OCI-LY3 (cell line): ENCODE measurements around the gene PASD1.

Source experiments
- H2AFZ ChIP-seq: fragments of 200-600, 300-600 bp; shearing (Covaris generic); 2 replicates; pipeline ENCODE4 v1.6.0; 2014; ENCODE audit warnings: antibody characterized with exemption, low read depth, low read length
- H3K27ac ChIP-seq: fragments of 200-600, 300-600 bp; sonication (generic); 2 replicates; pipeline ENCODE4 v1.5.1; 2014; ENCODE audit warnings: mild to moderate bottlenecking, low read length, moderate library complexity, mixed read lengths
- H3K27me3 ChIP-seq: fragments of 200-600, 300-600 bp; sonication (generic); 2 replicates; pipeline ENCODE4 v1.6.1; 2014; ENCODE audit warnings: low read depth, low read length, mixed read lengths
- H3K36me3 ChIP-seq: fragments of 200-600, 300-600 bp; sonication (generic); replicated peaks from 2 replicates; pipeline ENCODE3; 2014; ENCODE audit warnings: low read depth, low read length, mixed read lengths
- H3K4me1 ChIP-seq: fragments of 300-600, 200-600 bp; sonication (generic); 2 replicates; pipeline ENCODE4 v1.6.1; 2014; ENCODE audit warnings: low read length, mixed read lengths
- H3K4me2 ChIP-seq: fragments of 200-600, 300-600 bp; sonication (generic); 2 replicates; pipeline ENCODE4 v1.6.1; 2014; ENCODE audit warnings: low read length, mixed read lengths
- H3K4me3 ChIP-seq: fragments of 300-600, 200-600 bp; sonication (generic); 2 replicates; pipeline ENCODE4 v1.5.1; 2014; ENCODE audit warnings: antibody characterized with exemption, mild to moderate bottlenecking, low read length, moderate library complexity
- H3K79me2 ChIP-seq: fragments of 300-600, 200-600 bp; shearing (Covaris generic); 2 replicates; pipeline ENCODE4 v1.6.1; 2014; ENCODE audit warnings: mild to moderate bottlenecking, low read length, mixed read lengths
- H3K9ac ChIP-seq: fragments of 300-600, 200-600 bp; shearing (Covaris generic); 2 replicates; pipeline ENCODE4 v1.6.0; 2014; ENCODE audit warnings: mild to moderate bottlenecking, low read length, moderate library complexity
- H3K9me3 ChIP-seq: fragments of 200-600, 300-600 bp; shearing (Covaris generic); 2 replicates; pipeline ENCODE4 v1.6.1; 2014; ENCODE audit warnings: low read length, mixed read lengths; ENCODE audit not compliant: insufficient read depth
- H4K20me1 ChIP-seq: fragments of 200-600, 300-600 bp; sonication (generic); 2 replicates; pipeline ENCODE4 v1.6.1; 2016; ENCODE audit warnings: low read length, mixed read lengths; ENCODE audit not compliant: insufficient read depth
- EZH2phosphoT487 ChIP-seq: fragments of 200-600 bp; shearing (Covaris generic); IDR thresholded peaks from 2 replicates; pipeline ENCODE4 v1.6.1; 2018; ENCODE audit warnings: antibody characterized with exemption, mixed run types, low read depth
- TF ChIP-seq, protein P1 (sequence below): fragments of 200-600, 300-600 bp; sonication (generic); IDR thresholded peaks from 2 replicates; pipeline ENCODE4 v1.5.1; 2014; ENCODE audit warnings: antibody characterized with exemption, low read length, low read depth

The PASD1 gene

GRCh38 chrX:151704041-151704663, 140.7 kb downstream of the PASD1 start:
- Histone ChIP-seq H3K79me2 (no peaks in the 10 kb centered on the region), H3K9ac (no peak overlapping the region), H3K27ac (no peak overlapping the region), H4K20me1 (no peaks in the 10 kb centered on the region), H3K4me1 (no peaks in the 10 kb centered on the region), H3K36me3 (no peaks in the 10 kb centered on the region), H3K4me3 (no peak overlapping the region), H3K27me3 (no peaks in the 10 kb centered on the region), H2AFZ (no peak overlapping the region), H3K9me3 (no peaks in the 10 kb centered on the region), H3K4me2 (no peak overlapping the region)
- TF ChIP-seq EZH2phosphoT487, result no peak
- TF ChIP-seq, protein P1, sequence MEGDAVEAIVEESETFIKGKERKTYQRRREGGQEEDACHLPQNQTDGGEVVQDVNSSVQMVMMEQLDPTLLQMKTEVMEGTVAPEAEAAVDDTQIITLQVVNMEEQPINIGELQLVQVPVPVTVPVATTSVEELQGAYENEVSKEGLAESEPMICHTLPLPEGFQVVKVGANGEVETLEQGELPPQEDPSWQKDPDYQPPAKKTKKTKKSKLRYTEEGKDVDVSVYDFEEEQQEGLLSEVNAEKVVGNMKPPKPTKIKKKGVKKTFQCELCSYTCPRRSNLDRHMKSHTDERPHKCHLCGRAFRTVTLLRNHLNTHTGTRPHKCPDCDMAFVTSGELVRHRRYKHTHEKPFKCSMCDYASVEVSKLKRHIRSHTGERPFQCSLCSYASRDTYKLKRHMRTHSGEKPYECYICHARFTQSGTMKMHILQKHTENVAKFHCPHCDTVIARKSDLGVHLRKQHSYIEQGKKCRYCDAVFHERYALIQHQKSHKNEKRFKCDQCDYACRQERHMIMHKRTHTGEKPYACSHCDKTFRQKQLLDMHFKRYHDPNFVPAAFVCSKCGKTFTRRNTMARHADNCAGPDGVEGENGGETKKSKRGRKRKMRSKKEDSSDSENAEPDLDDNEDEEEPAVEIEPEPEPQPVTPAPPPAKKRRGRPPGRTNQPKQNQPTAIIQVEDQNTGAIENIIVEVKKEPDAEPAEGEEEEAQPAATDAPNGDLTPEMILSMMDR, result no peak

GRCh38 chrX:151708821-151709220, 145.3 kb downstream of the PASD1 start:
- H2AFZ ChIP-seq, result no peak overlapping the region
- H3K9me3 ChIP-seq, result no peaks in the 10 kb centered on the region
- H3K4me2 ChIP-seq, result no peak overlapping the region
- no peaks in the 10 kb centered on the region for H3K79me2 ChIP-seq
- no peaks in the 10 kb centered on the region for H4K20me1 ChIP-seq
- TF ChIP-seq, protein P1, result no peak
- no peak for TF ChIP-seq EZH2phosphoT487
- no peaks in the 10 kb centered on the region for H3K36me3 ChIP-seq
- no peak overlapping the region for H3K27ac ChIP-seq
- H3K4me3 ChIP-seq, result no peak overlapping the region
- no peaks in the 10 kb centered on the region; the same call in 1 of the 2 replicates for H3K27me3 ChIP-seq
- H3K9ac ChIP-seq, result no peak overlapping the region
- no peaks in the 10 kb centered on the region for H3K4me1 ChIP-seq

DNA sequence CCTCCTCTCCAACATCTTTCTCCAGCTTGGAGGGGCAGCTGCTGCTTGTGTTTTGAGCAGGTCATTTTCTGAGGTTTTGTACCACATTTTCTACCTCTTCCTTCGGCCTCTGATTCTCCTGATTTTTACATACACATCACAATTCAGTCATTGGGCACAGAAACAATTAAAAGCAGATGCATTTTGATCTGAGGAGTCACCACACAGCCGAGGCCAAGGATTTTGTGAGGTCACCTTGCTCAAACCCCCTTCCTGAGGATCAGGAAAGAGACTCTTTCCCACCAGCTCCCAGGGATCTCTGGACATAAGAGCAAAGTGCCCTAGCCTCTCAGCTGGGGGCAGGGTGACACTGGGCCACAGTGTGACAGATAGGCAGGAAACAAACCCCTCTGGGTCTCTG, 147.0 kb downstream of the PASD1 start:
- no peak overlapping the region for H2AFZ ChIP-seq
- H3K9me3 ChIP-seq, result no peaks in the 10 kb centered on the region
- no peaks in the 10 kb centered on the region for H4K20me1 ChIP-seq
- H3K4me1 ChIP-seq, result no peaks in the 10 kb centered on the region
- no peak overlapping the region for H3K4me2 ChIP-seq
- no peak overlapping the region for H3K27ac ChIP-seq
- H3K9ac ChIP-seq, result no peak overlapping the region
- H3K27me3 ChIP-seq, result no peaks in the 10 kb centered on the region; the same call in 1 of the 2 replicates
- H3K4me3 ChIP-seq, result no peak overlapping the region
- no peaks in the 10 kb centered on the region for H3K79me2 ChIP-seq
- TF ChIP-seq EZH2phosphoT487, result no peak
- TF ChIP-seq, protein P1, result no peak
- no peaks in the 10 kb centered on the region for H3K36me3 ChIP-seq

GRCh38 chrX:151711154-151711553, 147.7 kb downstream of the PASD1 start:
- Histone ChIP-seq H3K9me3 (no peaks in the 10 kb centered on the region), H3K27ac (no peak overlapping the region), H2AFZ (no peak overlapping the region), H4K20me1 (no peaks in the 10 kb centered on the region), H3K4me3 (no peak overlapping the region), H3K4me1 (no peaks in the 10 kb centered on the region), H3K27me3 (no peaks in the 10 kb centered on the region; the same call in 1 of the 2 replicates), H3K4me2 (no peak overlapping the region), H3K9ac (no peak overlapping the region), H3K36me3 (no peaks in the 10 kb centered on the region), H3K79me2 (no peaks in the 10 kb centered on the region)
- TF ChIP-seq, protein P1, result no peak
- TF ChIP-seq EZH2phosphoT487, result no peak
